H1 (cell line): Measurements from ENCODE around the gene AVL9.

Experiments
- POLR2AphosphoS5 ChIP-seq: IDR thresholded peaks from 2 replicates; pipeline ENCODE4 v1.6.1; 2011; ENCODE audit warnings: low read depth, low read length
- RXRA ChIP-seq: IDR thresholded peaks from 2 replicates; pipeline ENCODE4 v1.6.1; 2011; ENCODE audit warnings: low read depth, mild to moderate bottlenecking, low read length, moderate library complexity; ENCODE audit not compliant: insufficient read depth
- USF2 ChIP-seq: IDR thresholded peaks from 2 replicates; pipeline ENCODE4 v1.6.1; 2011; ENCODE audit warnings: low read length, improper control_type of control experiment
- TF ChIP-seq, protein P1 (sequence below), 3 experiments: IDR thresholded peaks; 1 replicate in 2 of 3; 2 replicates in 1 of 3; pipeline versions ENCODE4 v1.5.1 to v1.6.1; 2011; ENCODE audit warnings: low read length in 3 of 3, mild to moderate bottlenecking in 3 of 3, inconsistent platforms in 2 of 3, low read depth in 1 of 3, moderate library complexity in 1 of 3; ENCODE audit not compliant: insufficient read depth in 1 of 3; ENCODE audit errors: control extremely low read depth in 1 of 3

DNA sequence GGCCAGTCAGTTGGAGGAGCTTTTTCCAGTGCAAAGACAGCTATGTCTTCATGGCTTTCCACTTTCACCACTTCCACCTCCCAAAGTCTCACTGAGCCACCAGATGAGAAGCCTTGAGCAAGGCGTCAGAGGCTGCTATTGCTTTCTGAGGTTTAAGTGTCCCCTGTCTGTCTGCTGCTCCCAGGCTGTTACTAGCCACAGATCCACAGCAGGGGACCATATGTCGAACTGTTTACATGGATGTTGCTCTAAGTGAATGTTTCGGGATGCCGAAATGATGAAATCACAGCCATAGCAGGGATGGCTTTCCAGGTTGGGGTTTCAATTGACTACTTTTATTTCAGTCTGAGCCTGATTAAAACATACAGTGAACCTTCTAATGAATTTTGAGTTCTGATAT is 88.5 kb downstream of the AVL9 start:
- TF ChIP-seq POLR2AphosphoS5 (no peak), USF2 (no peak), RXRA (no peak)
- TF ChIP-seq, protein P1, sequence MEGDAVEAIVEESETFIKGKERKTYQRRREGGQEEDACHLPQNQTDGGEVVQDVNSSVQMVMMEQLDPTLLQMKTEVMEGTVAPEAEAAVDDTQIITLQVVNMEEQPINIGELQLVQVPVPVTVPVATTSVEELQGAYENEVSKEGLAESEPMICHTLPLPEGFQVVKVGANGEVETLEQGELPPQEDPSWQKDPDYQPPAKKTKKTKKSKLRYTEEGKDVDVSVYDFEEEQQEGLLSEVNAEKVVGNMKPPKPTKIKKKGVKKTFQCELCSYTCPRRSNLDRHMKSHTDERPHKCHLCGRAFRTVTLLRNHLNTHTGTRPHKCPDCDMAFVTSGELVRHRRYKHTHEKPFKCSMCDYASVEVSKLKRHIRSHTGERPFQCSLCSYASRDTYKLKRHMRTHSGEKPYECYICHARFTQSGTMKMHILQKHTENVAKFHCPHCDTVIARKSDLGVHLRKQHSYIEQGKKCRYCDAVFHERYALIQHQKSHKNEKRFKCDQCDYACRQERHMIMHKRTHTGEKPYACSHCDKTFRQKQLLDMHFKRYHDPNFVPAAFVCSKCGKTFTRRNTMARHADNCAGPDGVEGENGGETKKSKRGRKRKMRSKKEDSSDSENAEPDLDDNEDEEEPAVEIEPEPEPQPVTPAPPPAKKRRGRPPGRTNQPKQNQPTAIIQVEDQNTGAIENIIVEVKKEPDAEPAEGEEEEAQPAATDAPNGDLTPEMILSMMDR (IDR thresholded peaks at IDR 0.05; ENCODE audit: control extremely low read depth in 1 of 3, insufficient read depth in 1 of 3, low read depth in 1 of 3, low read length in 3 of 3), result no peak
